H9 (cell line): ENCODE data around the gene TTC1. TPM values are rescaled to one million over a fixed set of nuclear protein-coding genes. Genes with fewer than 3 reads are reported as not detected.

Experiments
- DNase-seq: peaks from one replicate; pipeline ENCODE4 v3.0.0-alpha.2; 2017
- H2AFZ ChIP-seq: one replicate; pipeline ENCODE4 v1.6.1; 2013; ENCODE audit warnings: mild to moderate bottlenecking, low read length, control low read depth, moderate library complexity
- H2AK5ac ChIP-seq: 2 replicates; pipeline ENCODE4 v1.6.1; 2013; ENCODE audit warnings: low read length, control low read depth, mixed read lengths; ENCODE audit not compliant: insufficient read length
- H2BK120ac ChIP-seq: one replicate; pipeline ENCODE4 v1.6.1; 2013; ENCODE audit warnings: low read depth, mild to moderate bottlenecking, low read length, control low read depth, inconsistent platforms; ENCODE audit not compliant: poor library complexity, severe bottlenecking
- H2BK12ac ChIP-seq: 2 replicates; pipeline ENCODE4 v1.6.1; 2013; ENCODE audit warnings: low read length, control low read depth, mixed read lengths, low read depth; ENCODE audit not compliant: insufficient read length
- H2BK15ac ChIP-seq: 2 replicates; pipeline ENCODE4 v1.6.1; 2013; ENCODE audit warnings: low read depth, low read length, control low read depth
- H2BK20ac ChIP-seq: one replicate; pipeline ENCODE4 v1.6.1; 2013; ENCODE audit warnings: low read depth, mild to moderate bottlenecking, low read length, control low read depth, inconsistent platforms; ENCODE audit not compliant: poor library complexity, severe bottlenecking
- H2BK5ac ChIP-seq: 2 replicates; pipeline ENCODE4 v1.6.1; 2013; ENCODE audit warnings: low read length, control low read depth, mixed read lengths; ENCODE audit not compliant: insufficient read length
- H3K14ac ChIP-seq: 2 replicates; pipeline ENCODE4 v1.6.1; 2013; ENCODE audit warnings: low read length, control low read depth; ENCODE audit not compliant: insufficient read depth
- H3K18ac ChIP-seq: 2 replicates; pipeline ENCODE4 v1.6.1; 2013; ENCODE audit warnings: low read depth, mild to moderate bottlenecking, mixed read lengths, low read length, control low read depth; ENCODE audit not compliant: insufficient read length
- H3K23ac ChIP-seq: 2 replicates; pipeline ENCODE4 v1.6.1; 2013; ENCODE audit warnings: low read length, control low read depth, mixed read lengths, low read depth; ENCODE audit not compliant: insufficient read length
- H3K23me2 ChIP-seq: 2 replicates; pipeline ENCODE4 v1.6.1; 2013; ENCODE audit warnings: low read depth, mild to moderate bottlenecking, mixed read lengths, low read length, control low read depth; ENCODE audit not compliant: insufficient read length, poor library complexity, severe bottlenecking
- H3K27ac ChIP-seq: 2 replicates; pipeline ENCODE4 v1.5.1; 2013; ENCODE audit warnings: low read length, control low read depth, mixed read lengths, low read depth; ENCODE audit not compliant: insufficient read length
- H3K27me3 ChIP-seq: 2 replicates; pipeline ENCODE4 v1.6.1; 2013; ENCODE audit warnings: low read length, control low read depth, inconsistent platforms; ENCODE audit not compliant: insufficient read depth
- H3K4ac ChIP-seq: 2 replicates; pipeline ENCODE4 v1.6.1; 2013; ENCODE audit warnings: low read depth, mild to moderate bottlenecking, control low read depth, inconsistent platforms, low read length, moderate library complexity
- H3K4me1 ChIP-seq: 2 replicates; pipeline ENCODE4 v1.6.1; 2013; ENCODE audit warnings: low read length, control low read depth, inconsistent platforms; ENCODE audit not compliant: insufficient read depth
- H3K4me2 ChIP-seq: 2 replicates; pipeline ENCODE4 v1.6.1; 2013; ENCODE audit warnings: low read length, control low read depth, mixed read lengths; ENCODE audit not compliant: insufficient read length, insufficient read depth
- H3K56ac ChIP-seq: 2 replicates; pipeline ENCODE4 v1.6.1; 2013; ENCODE audit warnings: low read depth, mild to moderate bottlenecking, mixed read lengths, low read length, control low read depth; ENCODE audit not compliant: insufficient read length
- H3K79me1 ChIP-seq: 2 replicates; pipeline ENCODE4 v1.6.1; 2013; ENCODE audit warnings: low read depth, mild to moderate bottlenecking, moderate library complexity, low read length, control low read depth, inconsistent platforms; ENCODE audit not compliant: insufficient read depth, poor library complexity, severe bottlenecking
- H3K79me2 ChIP-seq: 2 replicates; pipeline ENCODE4 v1.6.1; 2013; ENCODE audit warnings: low read length, control low read depth, inconsistent platforms; ENCODE audit not compliant: insufficient read depth
- H3K9ac ChIP-seq: 2 replicates; pipeline ENCODE4 v1.6.1; 2013; ENCODE audit warnings: low read length, control low read depth, mixed read lengths; ENCODE audit not compliant: insufficient read length; ENCODE audit errors: extremely low read depth
- H3K9me3 ChIP-seq: one replicate; pipeline ENCODE4 v1.6.1; 2013; ENCODE audit warnings: low read depth, low read length, inconsistent platforms; ENCODE audit not compliant: control insufficient read depth
- H3T11ph ChIP-seq: one replicate; pipeline ENCODE4 v1.6.1; 2013; ENCODE audit warnings: mild to moderate bottlenecking, low read length, control low read depth, inconsistent platforms
- H4K20me1 ChIP-seq: one replicate; pipeline ENCODE4 v1.6.1; 2013; ENCODE audit not compliant: control insufficient read depth, insufficient read length, insufficient read depth
- H4K5ac ChIP-seq: 2 replicates; pipeline ENCODE4 v1.6.1; 2013; ENCODE audit warnings: low read depth, mild to moderate bottlenecking, mixed read lengths, low read length, control low read depth; ENCODE audit not compliant: insufficient read length
- H4K8ac ChIP-seq: replicated peaks from 2 replicates; pipeline ENCODE4 v1.6.1; 2013; ENCODE audit warnings: low read length, control low read depth, mixed read lengths, low read depth; ENCODE audit not compliant: insufficient read length
- H4K91ac ChIP-seq: 2 replicates; pipeline ENCODE4 v1.6.1; 2013; ENCODE audit warnings: low read depth, mild to moderate bottlenecking, moderate library complexity, mixed read lengths, low read length, control low read depth; ENCODE audit not compliant: insufficient read length
- H3K27ac Mint-ChIP-seq, 3 experiments: 2 replicates in 2 of 3; 3 replicates in 1 of 3; pipeline ENCODE4 v1.8.0; 2020 to 2021; ENCODE audit warnings: mixed read lengths in 3 of 3, mild to moderate bottlenecking in 1 of 3, moderate library complexity in 1 of 3
- H3K27me3 Mint-ChIP-seq: 2 replicates; pipeline ENCODE4 v1.8.0; 2021; ENCODE audit warnings: low read depth, mild to moderate bottlenecking, moderate library complexity, mixed read lengths
- H3K36me3 Mint-ChIP-seq, 3 experiments: 2 replicates in 2 of 3; 3 replicates in 1 of 3; pipeline ENCODE4 v1.8.0; 2020 to 2021; ENCODE audit warnings: low read depth in 3 of 3, mixed read lengths in 3 of 3; ENCODE audit not compliant: insufficient read depth in 1 of 3
- H3K4me1 Mint-ChIP-seq, 2 experiments: 2 replicates each; pipeline ENCODE4 v1.8.0; 2020; ENCODE audit warnings: mixed read lengths in 2 of 2
- H3K4me3 Mint-ChIP-seq, 2 experiments: 2 replicates in 1 of 2; 3 replicates in 1 of 2; pipeline ENCODE4 v1.8.0; 2020 to 2021; ENCODE audit warnings: mild to moderate bottlenecking in 2 of 2, mixed read lengths in 2 of 2, moderate library complexity in 1 of 2
- H3K9me3 Mint-ChIP-seq, 2 experiments: 2 replicates in 1 of 2; 3 replicates in 1 of 2; pipeline ENCODE4 v1.8.0; 2020; ENCODE audit warnings: mild to moderate bottlenecking in 2 of 2, mixed read lengths in 2 of 2, moderate library complexity in 1 of 2
- WGBS: extraction: QIAGEN DNeasy Blood & Tissue Kit; methylation state at CpG from one replicate; pipeline ENCODE4 v1.1.7; 2013; ENCODE audit warnings: missing lambda C conversion rate, low lambda C conversion rate, mixed read lengths; ENCODE audit not compliant: insufficient read length; ENCODE audit errors: extremely low coverage; 5-methylcytosine and 5-hydroxymethylcytosine counted together
- total RNA-seq: library from RNA; stranded (reverse); gene quantifications from 2 replicates; pipeline ENCODE4 v1.2.1, GENCODE V29; 2021
- TF ChIP-seq, protein P1 (sequence below): fragments of 200-600 bp; sonication (generic); conservative IDR thresholded peaks from 3 replicates; pipeline ENCODE4 v1.8.0; 2021; ENCODE audit warnings: antibody characterized with exemption, mild to moderate bottlenecking

The TTC1 gene
- total RNA-seq, 1 experiment from 2014 or later: 62.6 TPM

DNA sequence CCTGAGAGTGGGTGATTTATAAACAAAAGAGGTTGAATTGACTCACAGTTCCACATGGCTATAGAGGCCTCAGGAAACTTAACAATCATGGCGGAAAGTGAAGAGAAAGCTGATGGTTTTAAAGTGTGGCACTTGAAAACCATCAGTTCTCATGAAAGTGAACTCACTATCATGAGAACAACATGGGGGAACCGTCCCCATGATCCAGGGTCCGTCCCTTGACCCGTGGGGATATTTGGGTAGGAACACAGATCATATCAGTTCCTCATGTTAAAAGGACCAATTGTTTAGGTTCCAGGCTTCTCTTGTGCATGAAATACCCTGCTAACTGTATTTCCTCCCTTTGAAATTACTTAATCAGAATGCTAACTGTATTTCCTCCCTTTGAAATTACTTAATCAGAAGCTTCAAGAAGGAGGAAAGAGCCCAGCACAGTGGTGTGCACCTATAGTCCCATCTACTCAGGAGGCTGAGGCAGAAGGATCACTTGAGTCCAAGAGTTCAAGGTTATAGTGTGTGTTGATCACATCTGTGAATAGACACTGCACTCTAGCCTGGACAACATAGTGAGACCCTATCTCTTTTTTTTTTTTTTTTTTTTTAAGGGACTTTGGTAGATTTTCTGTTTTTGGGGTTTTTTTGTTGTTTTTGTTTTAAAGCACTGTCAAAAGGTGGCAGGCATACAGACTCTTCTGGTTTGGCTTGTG lies 24.8 kb downstream of the TTC1 start:
- Histone ChIP-seq H3K27me3 (no peaks in the 10 kb centered on the region), H4K5ac (no peak overlapping the region), H2BK120ac (no peak overlapping the region), H3K14ac (no peak overlapping the region), H3T11ph (no peak overlapping the region), H2BK5ac (no peak overlapping the region), H2BK15ac (no peak overlapping the region), H3K18ac (no peak overlapping the region), H3K9ac (no peak overlapping the region), H2AK5ac (no peak overlapping the region), H2AFZ (no peak overlapping the region), H3K23ac (no peak overlapping the region), H3K4me2 (no peak overlapping the region), H3K4me1 (no peaks in the 10 kb centered on the region), H3K23me2 (no peaks in the 10 kb centered on the region), H3K9me3 (no peaks in the 10 kb centered on the region), H4K8ac (no peak overlapping the region), H3K79me1 (peaks cover 6% of the 10 kb centered on the region), H4K91ac (no peak overlapping the region), H3K4ac (no peak overlapping the region), H3K27ac (no peak overlapping the region), H4K20me1 (no peaks in the 10 kb centered on the region), H2BK12ac (no peak overlapping the region), H3K56ac (no peak overlapping the region), H2BK20ac (no peak overlapping the region), H3K79me2 (peaks cover 4% of the 10 kb centered on the region; the same call in 1 of the 2 replicates)
- Mint-ChIP-seq H3K27me3 (no peaks in the 10 kb centered on the region), H3K36me3 (peaks cover 10 to 44% (median 41%) of the 10 kb centered on the region in 3 experiments; a peak in 6 of 7 replicates), H3K4me3 (no peak overlapping the region), H3K27ac (no peak overlapping the region), H3K4me1 (peaks cover 3 to 7% of the 10 kb centered on the region in 2 experiments; a peak in 3 of 4 replicates), H3K9me3 (no peaks in the 10 kb centered on the region)
- WGBS: no CpG with 5 or more reads among the region's 4 CpGs
- TF ChIP-seq, protein P1, sequence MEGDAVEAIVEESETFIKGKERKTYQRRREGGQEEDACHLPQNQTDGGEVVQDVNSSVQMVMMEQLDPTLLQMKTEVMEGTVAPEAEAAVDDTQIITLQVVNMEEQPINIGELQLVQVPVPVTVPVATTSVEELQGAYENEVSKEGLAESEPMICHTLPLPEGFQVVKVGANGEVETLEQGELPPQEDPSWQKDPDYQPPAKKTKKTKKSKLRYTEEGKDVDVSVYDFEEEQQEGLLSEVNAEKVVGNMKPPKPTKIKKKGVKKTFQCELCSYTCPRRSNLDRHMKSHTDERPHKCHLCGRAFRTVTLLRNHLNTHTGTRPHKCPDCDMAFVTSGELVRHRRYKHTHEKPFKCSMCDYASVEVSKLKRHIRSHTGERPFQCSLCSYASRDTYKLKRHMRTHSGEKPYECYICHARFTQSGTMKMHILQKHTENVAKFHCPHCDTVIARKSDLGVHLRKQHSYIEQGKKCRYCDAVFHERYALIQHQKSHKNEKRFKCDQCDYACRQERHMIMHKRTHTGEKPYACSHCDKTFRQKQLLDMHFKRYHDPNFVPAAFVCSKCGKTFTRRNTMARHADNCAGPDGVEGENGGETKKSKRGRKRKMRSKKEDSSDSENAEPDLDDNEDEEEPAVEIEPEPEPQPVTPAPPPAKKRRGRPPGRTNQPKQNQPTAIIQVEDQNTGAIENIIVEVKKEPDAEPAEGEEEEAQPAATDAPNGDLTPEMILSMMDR: no peak
- DNase-seq: no peak
